Measurements from ENCODE around the gene TCF20.
A peak's percentile ranks its signal among the peaks of the same experiment; 100 is the strongest.

TCF20 gene

GRCh38 chr22:42270510-42271190, at the start of gene TCF20:
TCF20 (minus strand) TSS chr22:42270653; CDS start chr22:42215305, 55,348 bp downstream.
- DNase-seq (ENCODE audit: low read depth): peak; percentile 71

GRCh38 chr22:42319386-42319785, 48.9 kb upstream of the TCF20 start:
- no peak for DNase-seq (ENCODE audit: low read depth)

GRCh38 chr22:42318967-42319366, 48.5 kb upstream of the TCF20 start:
- no peak for DNase-seq (ENCODE audit: low read depth)

GRCh38 chr22:42317691-42318547, 47.5 kb upstream of the TCF20 start:
- DNase-seq (ENCODE audit: low read depth): no peak

GRCh38 chr22:42317008-42317407, 46.6 kb upstream of the TCF20 start:
- no peak for DNase-seq (ENCODE audit: low read depth)

- DNase-seq (ENCODE audit: low read depth): no peak
These were observed 44.9 kb upstream of the TCF20 start for GRCh38 chr22:42315392-42315756.

- no peak for DNase-seq (ENCODE audit: low read depth)
These were observed 44.4 kb upstream of the TCF20 start for GRCh38 chr22:42314709-42315391.

GRCh38 chr22:42313804-42314581, 43.5 kb upstream of the TCF20 start:
- peak; percentile 21 for DNase-seq (ENCODE audit: low read depth)

GRCh38 chr22:42313204-42313603, 42.8 kb upstream of the TCF20 start:
- DNase-seq (ENCODE audit: low read depth): no peak

GRCh38 chr22:42310291-42311015, 40.0 kb upstream of the TCF20 start:
- DNase-seq (ENCODE audit: low read depth): no peak

GRCh38 chr22:42309865-42310264, 39.4 kb upstream of the TCF20 start:
- DNase-seq (ENCODE audit: low read depth): no peak

GRCh38 chr22:42308892-42309468, 38.5 kb upstream of the TCF20 start:
- no peak for DNase-seq (ENCODE audit: low read depth)

- DNase-seq (ENCODE audit: low read depth): no peak
These were observed 37.5 kb upstream of the TCF20 start for GRCh38 chr22:42307806-42308563.

- DNase-seq (ENCODE audit: low read depth): no peak
These were observed 35.6 kb upstream of the TCF20 start for GRCh38 chr22:42306010-42306409.

- DNase-seq (ENCODE audit: low read depth): no peak
These were observed 33.9 kb upstream of the TCF20 start for GRCh38 chr22:42304324-42304790.

GRCh38 chr22:42303396-42304323, 33.2 kb upstream of the TCF20 start:
- DNase-seq (ENCODE audit: low read depth): no peak

- DNase-seq (ENCODE audit: low read depth): no peak
These were observed 31.3 kb upstream of the TCF20 start for GRCh38 chr22:42301742-42302102.

GRCh38 chr22:42301077-42301741, 30.8 kb upstream of the TCF20 start:
- DNase-seq (ENCODE audit: low read depth): no peak
